Right lobe of liver (tissue), 6 donors: ENCODE data around the gene PTPN6. TPM values are rescaled to one million over a fixed set of nuclear protein-coding genes. Genes with fewer than 3 reads are reported as not detected.

Source experiments
- ATAC-seq, 4 donors: fragments of 200-7000 bp; cut with Tn5 transposase; one replicate each; pipeline ENCODE4 v1.9.1; 2020; ENCODE audit warnings: mild to moderate bottlenecking in 4 of 4, moderate library complexity in 4 of 4
- DNase-seq, 3 donors: peaks; one replicate each; pipeline ENCODE4 v3.0.0-alpha.2; 2020
- H3K27ac ChIP-seq, 3 donors: fragments of 200-600 bp; one replicate each; pipeline ENCODE4 v1.8.0; 2022
- H3K27me3 ChIP-seq, 2 donors: fragments of 200-600 bp; one replicate each; pipeline ENCODE4 v1.8.0; 2022
- H3K36me3 ChIP-seq, 4 donors: fragments of 200-600 bp; sonication (generic) in 1 of 4; one replicate each; pipeline versions ENCODE4 v1.5.1 to v1.8.0; 2017 to 2022; ENCODE audit warnings: control low read depth in 1 of 4
- H3K4me1 ChIP-seq, 4 donors: fragments of 200-600 bp; sonication (generic) in 1 of 4; one replicate each; pipeline versions ENCODE4 v1.5.1 to v1.8.0; 2017 to 2022; ENCODE audit warnings: control low read depth in 1 of 4
- H3K4me3 ChIP-seq, 3 donors: fragments of 200-600 bp; one replicate each; pipeline ENCODE4 v1.8.0; 2022
- H3K9me3 ChIP-seq, 4 donors: fragments of 200-600 bp; sonication (generic) in 1 of 4; one replicate each; pipeline versions ENCODE4 v1.5.1 to v1.8.0; 2017 to 2022; ENCODE audit warnings: control low read depth in 1 of 4
- POLR2A ChIP-seq: fragments of 450-650 bp; IDR thresholded peaks from one replicate; pipeline ENCODE4 v1.6.1; 2017; ENCODE audit warnings: antibody characterized with exemption, mild to moderate bottlenecking
- WGBS: methylation state at CpG from one replicate; pipeline ENCODE4 v1.1.6; 2018; ENCODE audit warnings: low coverage, low lambda C conversion rate; ENCODE audit not compliant: insufficient coverage; ENCODE audit errors: missing lambda C conversion rate; 5-methylcytosine and 5-hydroxymethylcytosine counted together
- intact Hi-C, 2 donors: fragments of 100-400 bp; cut with DNase I; formaldehyde crosslinking; loops; one replicate each; pipeline versions ENCODE4 v1.11.2 to v1.14.1; 2022
- total RNA-seq, 6 experiments: library from RNA; depleted of rRNA in 2 of 6; stranded (reverse); fragments of >200 nt in 2 of 6; fragmentation: NEBNext Ultra II Directional in 3 of 6; extraction: Animal tissue kit (Norgen Biotek cat#: 25700) in 3 of 6; gene quantifications; one replicate each; pipeline versions ENCODE4 v1.1.0 to v1.2.4, GENCODE V29; 2016 to 2023
- TF ChIP-seq, protein P1 (sequence below), 4 donors: fragments of 200-600 bp in 3 of 4; fragments of 450-650 bp in 1 of 4; IDR thresholded peaks; one replicate each; pipeline versions ENCODE4 v1.5.1 to v1.8.0; 2016 to 2022; ENCODE audit warnings: antibody characterized with exemption in 4 of 4, mild to moderate bottlenecking in 2 of 4
- donor health status: DM: no; HTN: yes; CAD: no.
- donor health status: DM: no; HTN: no; CAD: no.
- donor health status: DM: no; HTN: no; CAD: no.
- donor health status: DM: no; HTN: yes; CAD: no.
- donor health status: DM: no; HTN: yes; CAD: no.

The PTPN6 gene
- total RNA-seq, 6 experiments from 2014 or later = 12.1 to 30.6 (median 19.4) TPM

DNA sequence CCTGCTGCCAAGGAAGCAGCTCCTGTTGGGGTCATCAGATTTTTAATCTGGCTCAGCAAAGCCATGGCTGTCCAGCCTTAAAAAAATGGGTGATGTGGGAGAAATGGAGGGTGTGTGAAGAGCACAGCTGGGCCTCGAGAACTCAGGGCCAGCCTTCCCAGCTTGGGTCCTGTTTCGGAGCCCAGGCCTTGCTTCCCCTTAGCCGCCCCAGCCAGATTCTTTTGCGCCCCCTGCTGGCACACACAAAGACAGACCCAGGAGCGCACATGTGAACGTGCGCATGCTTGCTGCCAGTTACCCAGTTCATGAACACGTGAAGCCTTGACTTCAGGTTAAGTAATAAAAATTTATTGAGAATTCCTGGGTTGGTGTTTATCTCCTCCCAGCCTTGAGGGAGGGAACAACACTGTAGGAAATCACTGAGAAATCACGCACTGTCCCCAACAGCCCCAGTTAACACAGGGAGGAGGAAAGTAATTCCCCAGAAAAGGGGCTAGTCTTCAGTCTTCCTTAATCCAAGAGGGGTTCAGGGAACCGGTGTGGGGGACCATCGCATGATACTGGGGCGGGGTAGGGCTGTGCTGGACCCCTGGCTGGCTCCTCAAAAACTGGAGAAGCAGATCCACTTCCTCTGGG, 14.0 kb downstream of the PTPN6 start:
- Histone ChIP-seq H3K27me3 (no peaks in the 10 kb centered on the region), H3K4me1 (peaks cover 2 to 23% (median 12%) of the 10 kb centered on the region in 4 donors), H3K36me3 (peaks cover 6 to 38% (median 25%) of the 10 kb centered on the region in 4 donors), H3K9me3 (no peaks in the 10 kb centered on the region), H3K27ac (peak overlapping the region; percentile 11 to 44 (median 41)), H3K4me3 (no peak overlapping the region)
- WGBS = 17% methylated on average over 12 of the region's 12 CpGs
- DNase-seq (peak; percentile 87 to 91 (median 88)), ATAC-seq (peak; percentile 63 to 88 (median 76))
- TF ChIP-seq POLR2A = no peak
- TF ChIP-seq, protein P1, sequence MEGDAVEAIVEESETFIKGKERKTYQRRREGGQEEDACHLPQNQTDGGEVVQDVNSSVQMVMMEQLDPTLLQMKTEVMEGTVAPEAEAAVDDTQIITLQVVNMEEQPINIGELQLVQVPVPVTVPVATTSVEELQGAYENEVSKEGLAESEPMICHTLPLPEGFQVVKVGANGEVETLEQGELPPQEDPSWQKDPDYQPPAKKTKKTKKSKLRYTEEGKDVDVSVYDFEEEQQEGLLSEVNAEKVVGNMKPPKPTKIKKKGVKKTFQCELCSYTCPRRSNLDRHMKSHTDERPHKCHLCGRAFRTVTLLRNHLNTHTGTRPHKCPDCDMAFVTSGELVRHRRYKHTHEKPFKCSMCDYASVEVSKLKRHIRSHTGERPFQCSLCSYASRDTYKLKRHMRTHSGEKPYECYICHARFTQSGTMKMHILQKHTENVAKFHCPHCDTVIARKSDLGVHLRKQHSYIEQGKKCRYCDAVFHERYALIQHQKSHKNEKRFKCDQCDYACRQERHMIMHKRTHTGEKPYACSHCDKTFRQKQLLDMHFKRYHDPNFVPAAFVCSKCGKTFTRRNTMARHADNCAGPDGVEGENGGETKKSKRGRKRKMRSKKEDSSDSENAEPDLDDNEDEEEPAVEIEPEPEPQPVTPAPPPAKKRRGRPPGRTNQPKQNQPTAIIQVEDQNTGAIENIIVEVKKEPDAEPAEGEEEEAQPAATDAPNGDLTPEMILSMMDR (IDR thresholded peaks at IDR 0.05) = peak; percentile 91 to 95 (median 94)
- intact Hi-C loops = no loop called here

DNA sequence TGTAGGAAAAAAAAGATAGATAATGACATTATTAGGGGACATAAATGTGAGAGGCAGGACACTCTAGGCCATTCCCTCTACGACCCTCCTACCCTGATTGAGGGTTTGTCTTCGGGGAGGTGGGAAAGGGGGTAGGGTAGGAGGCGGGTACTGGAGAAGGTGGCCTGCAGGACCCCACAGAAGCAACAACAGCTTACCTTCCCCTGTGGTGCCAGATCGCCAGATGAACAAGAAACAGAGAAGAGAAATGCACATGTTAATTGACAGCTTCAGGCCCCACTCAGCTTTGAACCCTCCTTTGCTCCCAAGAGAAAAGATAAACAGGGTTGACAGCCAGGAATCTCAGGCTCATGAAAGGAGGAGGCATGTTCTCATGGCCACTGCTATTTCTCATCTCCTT, 14.6 kb downstream of the PTPN6 start:
- intact Hi-C loops = no loop called here
- no peak for ATAC-seq
- no peak for DNase-seq

DNA sequence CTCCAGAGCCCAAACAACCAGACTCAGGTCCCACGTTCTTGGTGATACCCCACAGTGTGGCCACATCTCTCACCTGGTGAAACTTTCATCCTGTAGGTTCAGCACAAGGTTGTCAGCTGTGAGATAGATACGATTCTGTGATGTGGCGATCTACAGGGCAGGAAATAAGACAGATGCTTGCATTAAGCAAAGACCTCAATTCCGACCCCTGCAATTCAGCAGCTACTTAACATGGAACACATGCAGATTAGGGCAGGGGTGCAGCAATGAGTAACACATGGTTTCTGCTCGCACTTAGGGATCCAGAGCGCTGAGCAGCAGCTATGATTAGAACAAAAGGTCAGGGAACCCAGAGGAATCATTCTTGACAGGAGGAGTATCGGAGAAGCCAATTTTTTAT, 15.2 kb downstream of the PTPN6 start:
- no peaks in the 10 kb centered on the region for H3K9me3 ChIP-seq
- DNase-seq (no peak), ATAC-seq (no peak)
- TF ChIP-seq, protein P1 (IDR thresholded peaks at IDR 0.05) = no peak
- TF ChIP-seq POLR2A = no peak
- no peak overlapping the region for H3K4me3 ChIP-seq
- peaks cover 6 to 38% (median 25%) of the 10 kb centered on the region in 4 donors for H3K36me3 ChIP-seq
- H3K4me1 ChIP-seq = peaks cover 2 to 23% (median 12%) of the 10 kb centered on the region in 4 donors
- WGBS = 59% methylated on average over 5 of the region's 7 CpGs
- H3K27ac ChIP-seq = no peak overlapping the region
- intact Hi-C loops = no loop called here
- no peaks in the 10 kb centered on the region for H3K27me3 ChIP-seq

More for the DNA sequence above, 14.6 kb downstream of the PTPN6 start:
- Histone ChIP-seq H3K4me3 (no peak overlapping the region), H3K27me3 (no peaks in the 10 kb centered on the region), H3K36me3 (peaks cover 6 to 38% (median 25%) of the 10 kb centered on the region in 4 donors), H3K4me1 (peaks cover 2 to 23% (median 12%) of the 10 kb centered on the region in 4 donors), H3K27ac (peak overlapping the region in 1 of 3 donors; percentile 41), H3K9me3 (no peaks in the 10 kb centered on the region)
- no peak for TF ChIP-seq POLR2A
- TF ChIP-seq, protein P1 (IDR thresholded peaks at IDR 0.05) = no peak
- WGBS = 68% methylated on average over 3 of the region's 4 CpGs

DNA sequence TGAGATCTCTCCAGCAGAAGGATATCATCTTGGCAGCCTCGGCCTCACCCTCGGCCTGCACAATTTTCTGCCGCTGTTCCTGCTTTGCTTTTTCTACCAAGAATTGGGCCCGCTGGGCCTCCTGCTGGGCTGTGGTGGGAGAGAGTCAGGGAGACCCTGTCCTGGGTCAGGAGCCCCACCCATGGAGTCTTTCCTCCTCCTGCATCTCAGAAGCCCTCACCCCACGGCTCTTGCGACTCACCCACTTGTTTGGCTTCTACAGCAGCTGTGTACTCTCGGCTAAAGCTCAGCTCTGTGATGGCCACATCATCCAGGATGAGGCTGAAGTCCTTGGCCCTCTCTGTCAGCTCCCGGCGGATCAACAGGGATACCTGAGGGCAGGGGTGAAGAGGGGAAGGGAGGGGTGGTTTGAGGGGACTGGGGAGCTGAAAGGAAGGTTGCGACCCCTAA, 16.5 kb downstream of the PTPN6 start:
- TF ChIP-seq, protein P1 (IDR thresholded peaks at IDR 0.05) = no peak
- no peak for TF ChIP-seq POLR2A

More for the DNA sequence above, 16.5 kb downstream of the PTPN6 start:
- Histone ChIP-seq H3K9me3 (no peaks in the 10 kb centered on the region), H3K4me1 (peaks cover 0 to 26% (median 5%) of the 10 kb centered on the region in 4 donors), H3K36me3 (peaks cover 6 to 38% (median 25%) of the 10 kb centered on the region in 4 donors), H3K27me3 (no peaks in the 10 kb centered on the region), H3K27ac (no peak overlapping the region), H3K4me3 (no peak overlapping the region)
- intact Hi-C loops = no loop called here
- peak in 1 of 3 donors; percentile 34 for DNase-seq
- WGBS = 50% methylated on average over 7 of the region's 10 CpGs
- ATAC-seq = no peak
